PC-9 (cell line): ENCODE results near the gene ITSN1. TPM values are rescaled to one million over a fixed set of nuclear protein-coding genes. Genes with fewer than 3 reads are reported as not detected.

Source experiments
- BruUV-seq: library from RNA; stranded (reverse); fragments of 400-500 nt; replicated peaks from 2 replicates; lab custom pipeline; 2021; lab: Mats Ljungman, UMichigan
- CTCF ChIA-PET: fragments of 300-600 bp; sonication (Branson Sonifier 250); formaldehyde crosslinking; loops from one replicate; lab custom pipeline; 2022; ENCODE audit warnings: antibody characterized with exemption; lab: Charles Lee
- POLR2A ChIA-PET: fragments of 300-600 bp; sonication (Branson Sonifier 250); formaldehyde crosslinking; loops from one replicate; lab custom pipeline; 2022; ENCODE audit warnings: antibody characterized with exemption; ENCODE audit not compliant: unreplicated experiment; lab: Charles Lee
- DNase-seq, 2 experiments: peaks; one replicate each; pipeline versions ENCODE4 v3.0.0 to v3.0.0-alpha.2; 2015 to 2022; ENCODE audit warnings: mixed read lengths in 1 of 2
- H2AFZ ChIP-seq: fragments of 200-600 bp; sonication (generic); 2 replicates; pipeline ENCODE4 v1.8.1; 2017; ENCODE audit warnings: antibody characterized with exemption
- H3F3A ChIP-seq: fragments of 200-600 bp; sonication (generic); 2 replicates; pipeline ENCODE4 v1.8.1; 2017; ENCODE audit warnings: antibody characterized with exemption, mild to moderate bottlenecking, low read depth; ENCODE audit not compliant: insufficient read depth
- H3K27ac ChIP-seq: fragments of 200-600 bp; sonication (generic); 2 replicates; pipeline ENCODE4 v1.6.1; 2016; ENCODE audit warnings: mixed run types
- H3K27me3 ChIP-seq: fragments of 200-600 bp; sonication (generic); 2 replicates; pipeline ENCODE4 v1.6.1; 2016; ENCODE audit warnings: low read depth, mixed run types; ENCODE audit not compliant: insufficient read depth
- H3K36me3 ChIP-seq: fragments of 200-600 bp; sonication (generic); 2 replicates; pipeline ENCODE4 v1.6.1; 2016; ENCODE audit warnings: low read depth, mixed run types
- H3K4me1 ChIP-seq: fragments of 200-600 bp; sonication (generic); replicated peaks from 2 replicates; pipeline ENCODE4 v1.6.1; 2016; ENCODE audit warnings: mixed run types; ENCODE audit not compliant: insufficient read depth
- H3K4me2 ChIP-seq: fragments of 200-600 bp; sonication (generic); 2 replicates; pipeline ENCODE4 v1.6.1; 2017; ENCODE audit warnings: mixed run types
- H3K4me3 ChIP-seq: fragments of 200-600 bp; sonication (generic); 2 replicates; pipeline ENCODE4 v1.6.1; 2016; ENCODE audit warnings: mixed run types
- H3K79me2 ChIP-seq: fragments of 200-600 bp; sonication (generic); 2 replicates; pipeline ENCODE4 v1.6.1; 2017; ENCODE audit warnings: low read depth, mixed run types
- H3K9me2 ChIP-seq: fragments of 200-600 bp; sonication (generic); 2 replicates; pipeline ENCODE4 v1.8.1; 2017; ENCODE audit warnings: mild to moderate bottlenecking; ENCODE audit not compliant: insufficient read depth
- H3K9me3 ChIP-seq: fragments of 200-600 bp; sonication (generic); 2 replicates; pipeline ENCODE4 v1.8.1; 2016; ENCODE audit warnings: low read depth; ENCODE audit not compliant: insufficient read depth
- H4K20me1 ChIP-seq: fragments of 200-600 bp; sonication (generic); 2 replicates; pipeline ENCODE4 v1.8.1; 2017; ENCODE audit not compliant: insufficient read depth
- EZH2 ChIP-seq: fragments of 200-600 bp; sonication (generic); IDR thresholded peaks from 2 replicates; pipeline ENCODE4 v1.8.0; 2017; ENCODE audit warnings: antibody characterized with exemption, low read depth
- intact Hi-C: fragments of 100-400 bp; cut with micrococcal nuclease; formaldehyde crosslinking; loops from one replicate; pipeline ENCODE4 v1.10.0; 2022; ENCODE audit not compliant: unreplicated experiment
- total RNA-seq: library from RNA; stranded (reverse); gene quantifications from 2 replicates; pipeline ENCODE4 v1.2.3, GENCODE V29; 2021
- TF ChIP-seq, protein P1 (sequence below): fragments of 200-600 bp; sonication (generic); conservative IDR thresholded peaks from 2 replicates; pipeline ENCODE4 v1.6.1; 2017; ENCODE audit warnings: mixed run types, antibody characterized with exemption, mild to moderate bottlenecking, moderate library complexity

The ITSN1 gene
- total RNA-seq, 1 experiment from 2014 or later = 46.3 TPM

DNA sequence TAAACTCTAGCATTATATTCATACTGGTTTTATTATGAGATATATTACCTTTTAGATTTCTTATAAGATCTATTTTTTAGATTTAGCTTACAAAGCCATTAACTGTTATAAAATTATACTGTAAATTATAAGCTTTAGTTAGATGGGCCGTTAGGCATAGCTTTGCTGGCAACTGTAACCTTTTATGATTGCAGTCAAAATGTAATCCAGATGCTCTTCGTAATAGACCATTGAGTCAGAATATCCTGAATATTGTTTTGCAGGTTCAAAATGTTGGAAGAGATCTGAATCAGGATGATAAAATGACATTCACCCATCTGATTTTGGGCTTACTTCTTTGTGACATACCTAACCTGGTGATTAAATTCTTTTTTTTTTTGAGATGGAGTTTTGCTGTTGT, 20.9 kb downstream of the ITSN1 start:
- Histone ChIP-seq H3K27me3 (no peaks in the 10 kb centered on the region), H3K4me2 (no peak overlapping the region), H4K20me1 (no peaks in the 10 kb centered on the region), H3F3A (no peaks in the 10 kb centered on the region; the same call in 1 of the 2 replicates), H3K36me3 (no peaks in the 10 kb centered on the region), H3K9me2 (no peaks in the 10 kb centered on the region), H3K4me1 (no peaks in the 10 kb centered on the region), H3K9me3 (no peaks in the 10 kb centered on the region), H3K27ac (no peak overlapping the region), H3K79me2 (peaks cover 14% of the 10 kb centered on the region; the same call in 1 of the 2 replicates), H3K4me3 (no peak overlapping the region), H2AFZ (no peak overlapping the region)
- intact Hi-C loops = no loop called here
- no TSS peak for BruUV-seq
- TF ChIP-seq, protein P1, sequence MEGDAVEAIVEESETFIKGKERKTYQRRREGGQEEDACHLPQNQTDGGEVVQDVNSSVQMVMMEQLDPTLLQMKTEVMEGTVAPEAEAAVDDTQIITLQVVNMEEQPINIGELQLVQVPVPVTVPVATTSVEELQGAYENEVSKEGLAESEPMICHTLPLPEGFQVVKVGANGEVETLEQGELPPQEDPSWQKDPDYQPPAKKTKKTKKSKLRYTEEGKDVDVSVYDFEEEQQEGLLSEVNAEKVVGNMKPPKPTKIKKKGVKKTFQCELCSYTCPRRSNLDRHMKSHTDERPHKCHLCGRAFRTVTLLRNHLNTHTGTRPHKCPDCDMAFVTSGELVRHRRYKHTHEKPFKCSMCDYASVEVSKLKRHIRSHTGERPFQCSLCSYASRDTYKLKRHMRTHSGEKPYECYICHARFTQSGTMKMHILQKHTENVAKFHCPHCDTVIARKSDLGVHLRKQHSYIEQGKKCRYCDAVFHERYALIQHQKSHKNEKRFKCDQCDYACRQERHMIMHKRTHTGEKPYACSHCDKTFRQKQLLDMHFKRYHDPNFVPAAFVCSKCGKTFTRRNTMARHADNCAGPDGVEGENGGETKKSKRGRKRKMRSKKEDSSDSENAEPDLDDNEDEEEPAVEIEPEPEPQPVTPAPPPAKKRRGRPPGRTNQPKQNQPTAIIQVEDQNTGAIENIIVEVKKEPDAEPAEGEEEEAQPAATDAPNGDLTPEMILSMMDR = no peak
- no peak for TF ChIP-seq EZH2
- ChIA-PET CTCF (no interaction called here), POLR2A (interaction anchor here (0.5 to 0.6 kb wide), 2 partner anchors 18 to 71 kb away, joined by 5 read pairs; no protein-coding TSS in a partner anchor)
- no peak for DNase-seq

DNA sequence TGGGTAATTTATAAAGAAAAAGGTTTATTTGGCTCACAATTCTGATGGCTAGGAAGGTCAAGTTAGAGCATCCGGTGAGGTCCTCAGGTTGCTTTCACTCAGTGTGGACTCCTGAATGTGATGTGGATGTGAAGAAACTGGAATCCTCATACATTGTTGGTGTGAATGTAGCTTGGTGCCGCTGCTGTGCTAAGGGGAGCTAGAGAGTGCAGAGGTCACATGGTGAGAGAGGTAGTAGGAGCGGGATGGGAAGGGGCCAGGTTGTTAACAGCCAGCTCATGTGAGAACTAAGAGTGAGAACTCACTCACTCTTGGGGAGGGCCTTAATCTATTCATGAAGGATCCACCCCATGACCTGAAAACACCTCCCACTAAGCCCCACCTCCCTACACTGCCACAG, 21.8 kb downstream of the ITSN1 start:
- no peaks in the 10 kb centered on the region for H3K36me3 ChIP-seq
- no peaks in the 10 kb centered on the region for H3K9me2 ChIP-seq
- no peak overlapping the region for H3K27ac ChIP-seq
- no peaks in the 10 kb centered on the region for H3K4me1 ChIP-seq
- H3K4me2 ChIP-seq = no peak overlapping the region
- no peak overlapping the region for H3K4me3 ChIP-seq
- DNase-seq = no peak
- intact Hi-C loops = no loop called here
- no peak overlapping the region for H2AFZ ChIP-seq
- ChIA-PET POLR2A (no interaction called here), CTCF (no interaction called here)
- no TSS peak for BruUV-seq
- H3K27me3 ChIP-seq = no peaks in the 10 kb centered on the region
- H3K9me3 ChIP-seq = no peaks in the 10 kb centered on the region
- no peak for TF ChIP-seq EZH2
- TF ChIP-seq, protein P1 = no peak
- H4K20me1 ChIP-seq = no peaks in the 10 kb centered on the region
- no peaks in the 10 kb centered on the region; the same call in 1 of the 2 replicates for H3F3A ChIP-seq
- 0 out of 2 replicates have a peak, but pooled peaks cover 12% of the 10 kb centered on the region for H3K79me2 ChIP-seq

DNA sequence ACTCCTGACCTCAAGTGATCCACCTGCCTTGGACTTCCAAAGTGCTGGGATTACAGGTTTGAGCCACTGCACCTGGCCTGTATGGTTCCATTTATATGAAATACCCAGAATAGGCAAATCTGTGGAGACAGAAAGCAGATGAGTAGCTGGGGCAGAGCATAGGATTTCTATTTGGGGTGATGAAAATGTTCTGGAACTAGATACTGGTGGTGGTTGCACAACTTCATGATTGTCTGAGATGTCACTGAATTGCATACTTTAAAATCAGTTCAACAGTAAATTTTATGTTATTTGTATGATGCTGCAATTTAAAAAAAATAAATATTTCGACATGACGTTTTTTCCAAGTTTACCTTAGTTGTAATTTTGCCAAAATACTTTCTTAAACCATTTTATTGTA, 23.9 kb downstream of the ITSN1 start:
- H3K4me1 ChIP-seq = no peaks in the 10 kb centered on the region
- no peaks in the 10 kb centered on the region for H3K27me3 ChIP-seq
- POLR2A ChIA-PET = no interaction called here
- no peak overlapping the region for H3K27ac ChIP-seq
- BruUV-seq = no TSS peak
- intact Hi-C loops = no loop called here
- H2AFZ ChIP-seq = no peak overlapping the region
- H3K79me2 ChIP-seq = 0 out of 2 replicates have a peak, but pooled peaks cover 19% of the 10 kb centered on the region
- no peaks in the 10 kb centered on the region for H3K9me3 ChIP-seq
- no peak overlapping the region for H3K4me2 ChIP-seq
- no peak for DNase-seq
- H3K4me3 ChIP-seq = no peak overlapping the region
- CTCF ChIA-PET = interaction anchor here (0.6 to 0.7 kb wide), 2 partner anchors 20 to 114 kb away, joined by 3 to 5 read pairs; no protein-coding TSS in a partner anchor
- no peaks in the 10 kb centered on the region for H3K9me2 ChIP-seq
- no peaks in the 10 kb centered on the region; the same call in 1 of the 2 replicates for H3F3A ChIP-seq
- H4K20me1 ChIP-seq = no peaks in the 10 kb centered on the region
- TF ChIP-seq EZH2 = no peak
- TF ChIP-seq, protein P1 = no peak
- no peaks in the 10 kb centered on the region for H3K36me3 ChIP-seq
